Umbilical cord (tissue), 2 donors: ENCODE data around the gene CMTM8. TPM values are rescaled to one million over a fixed set of nuclear protein-coding genes. Genes with fewer than 3 reads are reported as not detected.
A peak's percentile ranks its signal among the peaks of the same experiment; 100 is the strongest.

Source experiments
- DNase-seq: peaks from one replicate; pipeline ENCODE4 v3.0.0-alpha.2; 2015; ENCODE audit warnings: low spot score
- total RNA-seq: library from RNA; depleted of rRNA; stranded (reverse); fragments of >200 nt; gene quantifications from one replicate; pipeline ENCODE4 v1.2.3, GENCODE V29; 2014; ENCODE audit warnings: low replicate concordance; ENCODE audit not compliant: insufficient read depth

CMTM8 gene
- total RNA-seq, 1 donor from 2014 or later, result not detected

DNA sequence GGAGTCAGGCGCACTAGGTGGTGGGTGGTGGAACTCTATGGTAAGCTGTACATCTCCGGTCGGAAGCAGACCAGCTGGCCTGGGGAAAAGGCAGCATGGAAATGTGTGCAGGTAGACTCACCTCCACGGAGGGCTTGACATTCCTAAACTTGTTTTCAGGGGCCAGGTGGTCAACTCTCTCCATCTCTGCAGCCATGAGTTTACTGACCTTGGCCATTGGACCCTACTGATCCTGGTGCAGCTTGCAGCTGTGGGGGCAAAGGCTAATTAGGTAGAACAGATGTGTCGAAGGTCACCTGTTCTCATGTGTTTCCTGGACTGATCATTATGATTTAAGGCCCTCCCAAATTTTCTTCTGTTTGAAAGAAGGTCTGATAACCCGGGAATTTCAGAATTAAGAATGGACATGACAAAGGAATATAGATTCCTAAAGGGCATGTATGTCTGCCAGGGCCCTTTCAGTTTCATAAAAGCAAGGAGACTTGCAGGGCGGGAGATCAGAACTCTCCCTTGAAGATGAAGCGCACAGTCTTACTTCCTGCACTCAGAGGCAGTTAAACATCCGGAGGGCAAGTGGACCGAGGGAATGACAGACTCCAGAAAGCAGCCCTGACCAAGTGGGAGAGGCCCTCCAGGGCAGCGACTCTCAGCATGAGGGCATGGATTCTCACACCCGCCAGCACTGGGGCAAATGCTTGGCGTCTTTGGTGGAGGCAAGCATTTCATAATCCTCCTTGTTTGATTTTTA is 97.1 kb downstream of the CMTM8 start:
- DNase-seq, result no peak

- peak; percentile 17 for DNase-seq
These were observed 97.6 kb downstream of the CMTM8 start for GRCh38 chr3:32336113-32336498.

GRCh38 chr3:32337505-32337904 is 99.0 kb downstream of the CMTM8 start:
- DNase-seq, result no peak

GRCh38 chr3:32340039-32340438 is 101.6 kb downstream of the CMTM8 start:
- DNase-seq, result peak; percentile 70

DNA sequence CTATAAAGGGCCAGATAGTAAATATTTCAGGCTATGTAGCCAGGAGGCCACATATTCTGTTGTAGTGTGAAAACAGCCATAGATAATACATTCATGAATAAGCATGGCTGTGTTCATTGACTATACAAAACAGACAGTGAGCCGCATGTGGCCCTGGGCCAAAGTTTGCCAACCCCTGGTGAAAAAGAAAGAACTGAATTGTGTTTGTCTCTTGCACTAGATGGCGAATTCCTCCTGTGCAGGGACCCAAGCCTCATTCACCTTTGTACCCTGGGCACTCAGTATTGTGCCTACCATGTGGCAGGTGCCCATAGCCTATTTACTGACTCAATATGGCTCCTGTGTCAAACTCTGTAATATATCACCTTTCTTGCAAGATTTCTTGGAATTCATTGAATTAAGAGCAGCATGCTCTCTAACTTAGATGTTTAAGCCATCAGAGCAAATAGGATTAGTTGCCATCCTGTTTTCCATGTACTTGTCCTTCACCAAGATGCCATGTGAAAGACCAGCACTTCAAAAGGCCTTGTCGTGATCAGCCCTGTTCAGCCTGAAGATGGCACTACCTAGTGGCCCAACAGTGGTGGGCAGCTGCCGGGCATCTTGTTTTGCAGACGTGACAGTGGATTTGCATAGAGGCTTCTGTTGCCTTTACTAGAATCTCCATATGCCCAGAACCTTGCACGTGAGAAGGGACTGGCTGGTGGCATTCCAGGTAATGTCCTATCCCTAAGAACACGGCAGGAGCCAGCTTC is 102.3 kb downstream of the CMTM8 start:
- DNase-seq, result no peak

GRCh38 chr3:32347343-32348125 is 109.1 kb downstream of the CMTM8 start:
- DNase-seq, result no peak

- no peak for DNase-seq
These were observed 110.7 kb downstream of the CMTM8 start for GRCh38 chr3:32349184-32349583.

DNA sequence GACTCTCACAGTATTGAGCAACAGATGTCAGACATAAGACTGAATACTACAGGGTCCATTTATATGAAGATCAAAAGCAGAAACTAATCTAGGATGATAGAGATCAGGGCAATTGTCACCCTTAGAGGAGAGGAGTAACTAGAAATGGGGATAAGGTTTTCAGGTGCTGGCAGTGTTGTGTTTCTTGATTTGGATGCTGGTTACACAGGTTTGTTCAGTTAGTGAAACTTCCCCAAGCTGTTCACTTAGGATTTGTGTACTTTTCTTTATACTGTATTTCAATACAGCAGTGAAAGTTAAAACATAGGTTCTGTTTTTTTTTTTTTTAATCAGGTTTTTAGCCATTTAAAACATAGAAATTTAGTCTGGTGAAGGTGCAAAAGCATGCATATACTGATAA is 114.1 kb downstream of the CMTM8 start:
- no peak for DNase-seq

- DNase-seq, result no peak
These were observed 114.9 kb downstream of the CMTM8 start for GRCh38 chr3:32353351-32353750.

DNA sequence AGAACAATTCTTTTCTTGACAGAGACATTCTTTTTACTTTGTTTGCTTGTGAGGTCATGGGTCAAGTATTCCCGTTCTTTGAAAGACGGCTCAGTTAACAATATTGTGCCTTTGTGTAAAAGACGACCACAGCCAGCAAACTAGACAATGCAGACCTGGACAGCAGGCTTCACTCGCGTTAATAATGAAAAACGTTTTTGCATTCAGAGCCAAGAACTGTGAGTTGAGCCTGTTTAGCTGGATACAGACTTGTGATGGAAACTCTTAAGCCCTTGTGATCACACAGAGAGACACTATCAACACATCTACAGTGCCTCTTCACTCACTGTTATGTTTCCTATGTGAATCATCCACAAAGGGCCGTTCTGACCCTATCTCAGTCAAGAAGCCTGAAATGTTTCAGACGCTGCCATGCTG is 115.9 kb downstream of the CMTM8 start:
- peak; percentile 71 for DNase-seq

- DNase-seq, result no peak
These were observed 117.3 kb downstream of the CMTM8 start for GRCh38 chr3:32355751-32356291.

DNA sequence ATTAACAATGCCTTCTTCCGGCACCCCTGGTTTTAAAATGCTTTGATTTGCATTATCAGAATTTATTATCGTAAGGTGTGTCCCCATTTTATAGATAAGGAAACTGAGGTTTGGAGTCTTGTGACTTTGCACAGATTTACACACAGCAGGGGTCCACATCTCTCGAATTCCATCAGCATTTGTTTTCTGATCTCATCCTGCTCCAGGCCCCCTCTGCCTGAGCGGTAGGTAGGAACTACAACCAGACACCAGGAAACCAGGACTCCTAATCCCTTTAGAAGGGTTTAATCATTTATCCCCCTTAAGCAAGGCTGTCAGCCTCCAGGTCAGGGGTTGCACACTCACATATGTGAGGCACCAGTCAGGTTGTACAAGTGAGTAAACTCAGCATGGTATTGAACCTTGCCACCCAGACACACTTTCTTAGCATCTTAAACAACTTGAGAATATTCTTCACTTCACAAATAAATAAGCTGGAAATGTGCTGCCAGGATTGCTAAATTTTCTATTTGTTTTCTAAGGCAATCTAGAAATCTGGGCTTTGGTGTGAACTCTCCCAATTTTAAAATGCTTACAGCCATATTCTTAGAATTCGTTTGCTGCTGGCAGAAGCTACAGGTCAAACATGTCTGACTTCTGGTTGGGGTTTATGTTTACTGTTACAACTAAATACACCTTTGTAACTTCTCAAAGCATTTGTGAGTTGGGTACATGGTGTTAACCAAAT is 121.4 kb downstream of the CMTM8 start:
- peak; percentile 19 for DNase-seq

GRCh38 chr3:32360493-32360827 is 122.0 kb downstream of the CMTM8 start:
- no peak for DNase-seq

- DNase-seq, result no peak
These were observed 128.3 kb downstream of the CMTM8 start for GRCh38 chr3:32366638-32367397.

DNA sequence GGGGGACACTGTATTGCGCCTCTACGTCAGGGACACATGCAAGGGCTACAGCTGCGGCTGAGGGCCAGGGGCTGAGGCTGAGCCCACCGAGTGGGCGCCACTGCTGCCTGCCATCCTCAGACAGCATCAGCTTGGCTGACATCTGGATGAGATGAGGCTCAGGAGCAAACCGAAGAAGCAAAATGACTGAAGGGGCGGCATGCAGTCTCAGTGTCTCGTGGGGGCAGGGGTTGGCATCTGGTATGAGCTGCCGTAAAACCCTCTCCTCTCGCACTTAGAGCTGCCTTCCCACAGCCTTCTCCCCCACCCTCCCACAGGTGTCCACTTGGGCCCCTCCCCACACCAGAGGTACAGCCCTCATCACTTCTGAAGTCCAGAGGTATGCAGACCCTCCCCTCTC is 129.0 kb downstream of the CMTM8 start:
- no peak for DNase-seq

GRCh38 chr3:32371461-32372212 is 133.2 kb downstream of the CMTM8 start:
- DNase-seq, result no peak

- DNase-seq, result no peak
These were observed 133.7 kb downstream of the CMTM8 start for GRCh38 chr3:32372213-32372490.

DNA sequence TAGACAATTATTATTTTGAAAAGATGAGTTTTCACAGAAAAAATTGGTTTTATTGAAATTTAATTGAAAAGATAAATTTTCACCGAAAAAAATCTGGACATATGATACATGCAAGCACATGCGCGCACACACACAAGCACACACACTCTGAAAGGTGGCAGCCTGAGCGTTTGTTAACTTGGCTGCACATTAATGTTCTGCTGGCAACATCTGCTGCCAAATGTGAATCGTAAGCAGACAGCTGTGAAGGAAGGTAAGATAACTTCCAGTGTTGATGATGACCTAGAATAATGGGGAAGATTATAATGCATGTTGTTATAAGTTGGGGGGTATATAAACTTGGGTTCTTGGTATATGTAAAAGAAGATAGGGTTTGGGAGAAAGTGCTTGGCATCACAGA is 134.8 kb downstream of the CMTM8 start:
- DNase-seq, result no peak

DNA sequence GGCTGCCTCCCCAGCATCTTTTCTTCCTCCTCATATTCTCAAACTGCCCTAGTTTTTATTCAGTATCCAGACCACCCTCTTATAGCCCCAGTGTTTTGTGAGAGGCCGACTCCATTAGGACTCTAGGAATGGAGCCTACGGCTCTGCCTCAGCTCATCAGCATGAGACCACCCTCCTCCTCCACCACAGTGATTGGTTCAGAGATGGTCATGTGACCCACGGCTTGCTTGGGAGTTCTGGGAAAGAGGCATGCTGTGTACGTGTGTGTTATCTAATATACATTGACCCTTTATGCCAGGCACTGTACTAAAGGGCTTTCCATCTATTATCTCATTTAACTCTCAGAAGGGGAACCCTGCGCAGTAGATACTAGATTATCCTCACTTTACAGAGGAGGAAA is 135.4 kb downstream of the CMTM8 start:
- no peak for DNase-seq
